Measurements from ENCODE around the gene CAP2. TPM values are rescaled to one million over a fixed set of nuclear protein-coding genes. Genes with fewer than 3 reads are reported as not detected.

Gene CAP2
- total RNA-seq, 1 donor from 2014 or later, result 55.3 TPM

- Mint-ChIP-seq H3K27ac (ENCODE audit: unreplicated experiment) (no peak overlapping the region), H3K27me3 (ENCODE audit: low read depth, unreplicated experiment) (no peaks in the 10 kb centered on the region), H3K36me3 (ENCODE audit: low read depth, unreplicated experiment) (peaks cover 36% of the 10 kb centered on the region), H3K9me3 (ENCODE audit: unreplicated experiment) (peaks cover 3% of the 10 kb centered on the region), H3K4me3 (ENCODE audit: unreplicated experiment) (no peak overlapping the region), H3K4me1 (ENCODE audit: low read depth, unreplicated experiment) (peaks cover 5% of the 10 kb centered on the region)
- H3K4me2 ChIP-seq (ENCODE audit: low read length), result no peak overlapping the region
- no peak overlapping the region for H2AFZ ChIP-seq (ENCODE audit: low read depth, low read length)
- peaks cover 5% of the 10 kb centered on the region for H4K20me1 ChIP-seq (ENCODE audit: insufficient read depth, low read length)
- no peaks in the 10 kb centered on the region for H3K27me3 ChIP-seq (ENCODE audit: insufficient read depth, low read length)
- DNase-seq (ENCODE audit: low read depth) (no peak), FAIRE-seq (no peak)
- H3K79me2 ChIP-seq (ENCODE audit: insufficient read depth, low read length), result no peaks in the 10 kb centered on the region
- H3K4me3 ChIP-seq (ENCODE audit: insufficient read depth, low read depth, low read length), result no peak overlapping the region
- no peak overlapping the region for H3K27ac ChIP-seq (ENCODE audit: low read depth, low read length)
- peaks cover 7% of the 10 kb centered on the region for H3K36me3 ChIP-seq (ENCODE audit: insufficient read depth, low read length)
- no peak overlapping the region for H3K9ac ChIP-seq (ENCODE audit: low read length)
- H3K4me1 ChIP-seq (ENCODE audit: insufficient read depth, low read length), result peaks cover under 1% of the 10 kb centered on the region
- H3K9me3 ChIP-seq (ENCODE audit: insufficient read depth, low read depth, low read length), result no peaks in the 10 kb centered on the region
- TF ChIP-seq CTCF (IDR thresholded peaks at IDR 0.05; ENCODE audit: insufficient read depth, low read depth, low read length) (no peak), EZH2 (IDR thresholded peaks at IDR 0.05; ENCODE audit: insufficient read depth, low read length) (no peak)
Observed at GRCh38 chr6:17486680-17487079, 93.3 kb downstream of the CAP2 start.

- Histone ChIP-seq H3K4me2 (ENCODE audit: low read length) (no peak overlapping the region), H3K79me2 (ENCODE audit: insufficient read depth, low read length) (no peaks in the 10 kb centered on the region), H3K27me3 (ENCODE audit: insufficient read depth, low read length) (no peaks in the 10 kb centered on the region), H2AFZ (ENCODE audit: low read depth, low read length) (no peak overlapping the region), H4K20me1 (ENCODE audit: insufficient read depth, low read length) (no peaks in the 10 kb centered on the region), H3K4me3 (ENCODE audit: insufficient read depth, low read depth, low read length) (no peak overlapping the region), H3K9ac (ENCODE audit: low read length) (no peak overlapping the region), H3K36me3 (ENCODE audit: insufficient read depth, low read length) (no peaks in the 10 kb centered on the region), H3K4me1 (ENCODE audit: insufficient read depth, low read length) (peaks cover 22% of the 10 kb centered on the region), H3K9me3 (ENCODE audit: insufficient read depth, low read depth, low read length) (no peaks in the 10 kb centered on the region), H3K27ac (ENCODE audit: low read depth, low read length) (no peak overlapping the region)
- no peak overlapping the region for H3K4me3 Mint-ChIP-seq (ENCODE audit: unreplicated experiment)
- DNase-seq (ENCODE audit: low read depth) (no peak), FAIRE-seq (no peak)
- H3K36me3 Mint-ChIP-seq (ENCODE audit: low read depth, unreplicated experiment), result peaks cover 34% of the 10 kb centered on the region
- peaks cover 6% of the 10 kb centered on the region for H3K9me3 Mint-ChIP-seq (ENCODE audit: unreplicated experiment)
- H3K27me3 Mint-ChIP-seq (ENCODE audit: low read depth, unreplicated experiment), result no peaks in the 10 kb centered on the region
- H3K27ac Mint-ChIP-seq (ENCODE audit: unreplicated experiment), result no peak overlapping the region
- peaks cover 33% of the 10 kb centered on the region for H3K4me1 Mint-ChIP-seq (ENCODE audit: low read depth, unreplicated experiment)
- TF ChIP-seq EZH2 (IDR thresholded peaks at IDR 0.05; ENCODE audit: insufficient read depth, low read length), result no peak
Observed at GRCh38 chr6:17490724-17491123, 97.3 kb downstream of the CAP2 start.

GRCh38 chr6:17491416-17492142 is 98.2 kb downstream of the CAP2 start:
- Histone ChIP-seq H3K9me3 (ENCODE audit: insufficient read depth, low read depth, low read length) (no peaks in the 10 kb centered on the region), H3K4me2 (ENCODE audit: low read length) (no peak overlapping the region), H2AFZ (ENCODE audit: low read depth, low read length) (no peak overlapping the region), H4K20me1 (ENCODE audit: insufficient read depth, low read length) (no peaks in the 10 kb centered on the region), H3K27ac (ENCODE audit: low read depth, low read length) (no peak overlapping the region), H3K9ac (ENCODE audit: low read length) (no peak overlapping the region), H3K4me3 (ENCODE audit: insufficient read depth, low read depth, low read length) (no peak overlapping the region), H3K4me1 (ENCODE audit: insufficient read depth, low read length) (peaks cover 22% of the 10 kb centered on the region), H3K27me3 (ENCODE audit: insufficient read depth, low read length) (no peaks in the 10 kb centered on the region), H3K79me2 (ENCODE audit: insufficient read depth, low read length) (no peaks in the 10 kb centered on the region), H3K36me3 (ENCODE audit: insufficient read depth, low read length) (no peaks in the 10 kb centered on the region)
- peaks cover 29% of the 10 kb centered on the region for H3K36me3 Mint-ChIP-seq (ENCODE audit: low read depth, unreplicated experiment)
- no peak overlapping the region for H3K27ac Mint-ChIP-seq (ENCODE audit: unreplicated experiment)
- FAIRE-seq (no peak), DNase-seq (ENCODE audit: low read depth) (no peak)
- H3K4me3 Mint-ChIP-seq (ENCODE audit: unreplicated experiment), result no peak overlapping the region
- TF ChIP-seq CTCF (IDR thresholded peaks at IDR 0.05; ENCODE audit: insufficient read depth, low read depth, low read length) (no peak), EZH2 (IDR thresholded peaks at IDR 0.05; ENCODE audit: insufficient read depth, low read length) (no peak)
- no peaks in the 10 kb centered on the region for H3K27me3 Mint-ChIP-seq (ENCODE audit: low read depth, unreplicated experiment)
- peaks cover 6% of the 10 kb centered on the region for H3K9me3 Mint-ChIP-seq (ENCODE audit: unreplicated experiment)
- H3K4me1 Mint-ChIP-seq (ENCODE audit: low read depth, unreplicated experiment), result peaks cover 34% of the 10 kb centered on the region
